Measurements from ENCODE around the gene SAPCD2.

The SAPCD2 gene

GRCh38 chr9:137080260-137081122 is 10.1 kb upstream of the SAPCD2 start:
- DNase-seq (ENCODE audit: low spot score): no peak

GRCh38 chr9:137079401-137079787 is 9.0 kb upstream of the SAPCD2 start:
- DNase-seq (ENCODE audit: low spot score): no peak

- DNase-seq (ENCODE audit: low spot score): no peak
Measured at GRCh38 chr9:137078701-137079400, 8.5 kb upstream of the SAPCD2 start.

GRCh38 chr9:137077758-137078693 is 7.7 kb upstream of the SAPCD2 start:
- no peak for DNase-seq (ENCODE audit: low spot score)

- no peak for DNase-seq (ENCODE audit: low spot score)
Measured at GRCh38 chr9:137077010-137077747, 6.8 kb upstream of the SAPCD2 start, which contains the start of gene UAP1L1. Gene UAP1L1 (plus strand): TSS chr9:137077517. CDS start chr9:137077533, 16 bp downstream.

- no peak for DNase-seq (ENCODE audit: low spot score)
Measured at GRCh38 chr9:137076636-137077009, 6.3 kb upstream of the SAPCD2 start.

- DNase-seq (ENCODE audit: low spot score): no peak
Measured at GRCh38 chr9:137075275-137075775, 5.0 kb upstream of the SAPCD2 start.

GRCh38 chr9:137074657-137075274 is 4.4 kb upstream of the SAPCD2 start:
- DNase-seq (ENCODE audit: low spot score): no peak

GRCh38 chr9:137073992-137074399 is 3.6 kb upstream of the SAPCD2 start:
- no peak for DNase-seq (ENCODE audit: low spot score)

GRCh38 chr9:137071282-137071681 is 925 bp upstream of the SAPCD2 start:
- DNase-seq (ENCODE audit: low spot score): no peak

- no peak for DNase-seq (ENCODE audit: low spot score)
Measured at GRCh38 chr9:137070906-137071275, 534 bp upstream of the SAPCD2 start.

GRCh38 chr9:137069508-137070091 is 757 bp downstream of the SAPCD2 start:
- DNase-seq (ENCODE audit: low spot score): no peak

- DNase-seq (ENCODE audit: low spot score): no peak
Measured at GRCh38 chr9:137068539-137069507, 1.5 kb downstream of the SAPCD2 start.

GRCh38 chr9:137067860-137068538 is 2.4 kb downstream of the SAPCD2 start:
- DNase-seq (ENCODE audit: low spot score): no peak

- DNase-seq (ENCODE audit: low spot score): no peak
Measured at GRCh38 chr9:137066096-137066861, 4.1 kb downstream of the SAPCD2 start.

GRCh38 chr9:137065336-137065967 is 4.9 kb downstream of the SAPCD2 start:
- no peak for DNase-seq (ENCODE audit: low spot score)

GRCh38 chr9:137064880-137065164 is 5.5 kb downstream of the SAPCD2 start:
- no peak for DNase-seq (ENCODE audit: low spot score)
